IgD-negative memory B cell (primary cell): ENCODE results near the gene LHPP. TPM values are rescaled to one million over a fixed set of nuclear protein-coding genes. Genes with fewer than 3 reads are reported as not detected.

Source experiments
- H3K27ac Mint-ChIP-seq, 3 donors: one replicate each; pipeline ENCODE4 v1.8.0; 2020 to 2022; ENCODE audit warnings: mild to moderate bottlenecking in 3 of 3, mixed read lengths in 3 of 3, moderate library complexity in 1 of 3
- H3K27me3 Mint-ChIP-seq: one replicate; pipeline ENCODE4 v1.8.0; 2021; ENCODE audit warnings: mixed read lengths
- H3K36me3 Mint-ChIP-seq: one replicate; pipeline ENCODE4 v1.8.0; 2020; ENCODE audit warnings: mild to moderate bottlenecking, mixed read lengths
- H3K4me1 Mint-ChIP-seq, 3 donors: one replicate each; pipeline ENCODE4 v1.8.0; 2020 to 2022; ENCODE audit warnings: mixed read lengths in 3 of 3, mild to moderate bottlenecking in 1 of 3
- H3K4me3 Mint-ChIP-seq, 4 donors: one replicate each; pipeline ENCODE4 v1.8.0; 2020 to 2022; ENCODE audit warnings: mild to moderate bottlenecking in 4 of 4, mixed read lengths in 4 of 4, moderate library complexity in 3 of 4
- H3K9me3 Mint-ChIP-seq, 3 donors: one replicate each; pipeline ENCODE4 v1.8.0; 2020 to 2021; ENCODE audit warnings: mixed read lengths in 3 of 3, mild to moderate bottlenecking in 1 of 3
- polyA plus RNA-seq: library from polyadenylated mRNA; unstranded; fragments of 300-500 nt; fragmentation: Illumina TruSeq; gene quantifications from one replicate; pipeline ENCODE4 v1.2.3, GENCODE V29; 2021

Gene LHPP
- polyA plus RNA-seq, 1 donor from 2014 or later: 52.0 TPM

- Mint-ChIP-seq H3K27ac (no peak overlapping the region), H3K27me3 (no peaks in the 10 kb centered on the region), H3K9me3 (no peaks in the 10 kb centered on the region), H3K4me1 (peaks cover 1 to 17% (median 16%) of the 10 kb centered on the region in 3 donors), H3K4me3 (peak overlapping the region in 2 of 4 donors; percentile 23 to 27), H3K36me3 (peaks cover 9% of the 10 kb centered on the region)
Measured at GRCh38 chr10:124559372-124560132, 97.9 kb downstream of the LHPP start.

GRCh38 chr10:124560377-124561105 lies 98.9 kb downstream of the LHPP start:
- H3K27ac Mint-ChIP-seq: peak overlapping the region in 1 of 3 donors; percentile 73
- peak overlapping the region in 1 of 4 donors; percentile 45 for H3K4me3 Mint-ChIP-seq
- H3K36me3 Mint-ChIP-seq: peaks cover 9% of the 10 kb centered on the region
- H3K9me3 Mint-ChIP-seq: no peaks in the 10 kb centered on the region
- H3K4me1 Mint-ChIP-seq: peaks cover 6 to 24% (median 20%) of the 10 kb centered on the region in 3 donors
- no peaks in the 10 kb centered on the region for H3K27me3 Mint-ChIP-seq

GRCh38 chr10:124561206-124561605 lies 99.6 kb downstream of the LHPP start:
- Mint-ChIP-seq H3K36me3 (peaks cover 8% of the 10 kb centered on the region), H3K4me3 (no peak overlapping the region), H3K27me3 (no peaks in the 10 kb centered on the region), H3K9me3 (no peaks in the 10 kb centered on the region), H3K4me1 (peaks cover 11 to 24% (median 21%) of the 10 kb centered on the region in 3 donors), H3K27ac (no peak overlapping the region)

GRCh38 chr10:124562425-124563060 lies 100.9 kb downstream of the LHPP start:
- peaks cover 13 to 22% (median 20%) of the 10 kb centered on the region in 3 donors for H3K4me1 Mint-ChIP-seq
- no peaks in the 10 kb centered on the region for H3K9me3 Mint-ChIP-seq
- peak overlapping the region in 1 of 3 donors; percentile 9 for H3K27ac Mint-ChIP-seq
- H3K36me3 Mint-ChIP-seq: peaks cover 7% of the 10 kb centered on the region
- H3K27me3 Mint-ChIP-seq: no peaks in the 10 kb centered on the region
- no peak overlapping the region for H3K4me3 Mint-ChIP-seq

GRCh38 chr10:124563320-124564040 lies 101.9 kb downstream of the LHPP start:
- Mint-ChIP-seq H3K27ac (peak overlapping the region in 2 of 3 donors; percentile 9 to 25), H3K4me3 (peak overlapping the region in 1 of 4 donors; percentile 37), H3K36me3 (peaks cover 7% of the 10 kb centered on the region), H3K27me3 (no peaks in the 10 kb centered on the region), H3K4me1 (peaks cover 15 to 23% (median 20%) of the 10 kb centered on the region in 3 donors), H3K9me3 (no peaks in the 10 kb centered on the region)

- Mint-ChIP-seq H3K9me3 (no peaks in the 10 kb centered on the region), H3K4me3 (peak overlapping the region in 1 of 4 donors; percentile 22)
Measured at GRCh38 chr10:124564881-124565280, 103.3 kb downstream of the LHPP start.

GRCh38 chr10:124565565-124566221 lies 104.1 kb downstream of the LHPP start:
- Mint-ChIP-seq H3K4me3 (peak overlapping the region in 1 of 4 donors; percentile 12), H3K4me1 (peaks cover 28 to 32% (median 30%) of the 10 kb centered on the region in 3 donors), H3K27ac (no peak overlapping the region), H3K27me3 (no peaks in the 10 kb centered on the region), H3K36me3 (peaks cover 7% of the 10 kb centered on the region), H3K9me3 (no peaks in the 10 kb centered on the region)

More at GRCh38 chr10:124564881-124565280, 103.3 kb downstream of the LHPP start:
- peak overlapping the region in 1 of 3 donors; percentile 23 for H3K27ac Mint-ChIP-seq
- H3K27me3 Mint-ChIP-seq: no peaks in the 10 kb centered on the region
- peaks cover 6% of the 10 kb centered on the region for H3K36me3 Mint-ChIP-seq
- peaks cover 26 to 30% (median 27%) of the 10 kb centered on the region in 3 donors for H3K4me1 Mint-ChIP-seq

- Mint-ChIP-seq H3K9me3 (no peaks in the 10 kb centered on the region), H3K4me1 (peaks cover 28 to 37% (median 29%) of the 10 kb centered on the region in 3 donors), H3K4me3 (peak overlapping the region in 2 of 4 donors; percentile 12 to 22), H3K36me3 (peaks cover 9% of the 10 kb centered on the region), H3K27me3 (no peaks in the 10 kb centered on the region), H3K27ac (peak overlapping the region in 2 of 3 donors; percentile 4 to 16)
Measured at GRCh38 chr10:124566222-124566888, 104.7 kb downstream of the LHPP start.

- Mint-ChIP-seq H3K4me3 (peak overlapping the region in 1 of 4 donors; percentile 47), H3K9me3 (no peaks in the 10 kb centered on the region), H3K27ac (peak overlapping the region in 1 of 3 donors; percentile 83), H3K27me3 (no peaks in the 10 kb centered on the region), H3K4me1 (peaks cover 24 to 36% (median 31%) of the 10 kb centered on the region in 3 donors), H3K36me3 (peaks cover 3% of the 10 kb centered on the region)
Measured at GRCh38 chr10:124566981-124567835, 105.6 kb downstream of the LHPP start.

- peaks cover 23 to 35% (median 29%) of the 10 kb centered on the region in 3 donors for H3K4me1 Mint-ChIP-seq
Measured at GRCh38 chr10:124568339-124568738, 106.7 kb downstream of the LHPP start.

GRCh38 chr10:124568848-124569622 lies 107.4 kb downstream of the LHPP start:
- H3K27ac Mint-ChIP-seq: no peak overlapping the region
- H3K4me3 Mint-ChIP-seq: peak overlapping the region in 1 of 4 donors; percentile 86
- H3K4me1 Mint-ChIP-seq: peaks cover 19 to 35% (median 25%) of the 10 kb centered on the region in 3 donors
- H3K27me3 Mint-ChIP-seq: no peaks in the 10 kb centered on the region
- H3K36me3 Mint-ChIP-seq: peaks cover 3% of the 10 kb centered on the region
- no peaks in the 10 kb centered on the region for H3K9me3 Mint-ChIP-seq

More at GRCh38 chr10:124568339-124568738, 106.7 kb downstream of the LHPP start:
- H3K36me3 Mint-ChIP-seq: peaks cover 3% of the 10 kb centered on the region
- H3K27me3 Mint-ChIP-seq: no peaks in the 10 kb centered on the region
- H3K27ac Mint-ChIP-seq: no peak overlapping the region
- no peak overlapping the region for H3K4me3 Mint-ChIP-seq
- no peaks in the 10 kb centered on the region for H3K9me3 Mint-ChIP-seq
